Stimulated activated CD8-positive, alpha-beta memory T cell treated with anti-CD3 and anti-CD28 coated beads, Interleukin-7, amount 100 ng/mL, for 1 hour (primary cell): ENCODE measurements around the gene IGSF9B.

Experiments used
- DNase-seq, 2 donors: peaks; one replicate each; pipeline ENCODE4 v3.0.0-alpha.2; 2020; ENCODE audit warnings: low read depth in 2 of 2

IGSF9B gene

GRCh38 chr11:133953999-133954398, 2.8 kb downstream of the IGSF9B start:
- no peak for DNase-seq

- no peak for DNase-seq
Observed at GRCh38 chr11:133953547-133953946, 3.2 kb downstream of the IGSF9B start.

GRCh38 chr11:133952199-133953190, 4.3 kb downstream of the IGSF9B start:
- DNase-seq: no peak

GRCh38 chr11:133951327-133952198, 5.2 kb downstream of the IGSF9B start:
- no peak for DNase-seq

GRCh38 chr11:133950874-133951326, 5.9 kb downstream of the IGSF9B start:
- no peak for DNase-seq

GRCh38 chr11:133950421-133950820, 6.3 kb downstream of the IGSF9B start:
- DNase-seq: no peak

- DNase-seq: no peak
Observed at GRCh38 chr11:133949129-133949528, 7.6 kb downstream of the IGSF9B start.

- DNase-seq: no peak
Observed at GRCh38 chr11:133948711-133949110, 8.1 kb downstream of the IGSF9B start.

GRCh38 chr11:133947321-133947756, 9.4 kb downstream of the IGSF9B start:
- peak in 1 of 2 donors; percentile 23 for DNase-seq

- DNase-seq: no peak
Observed at GRCh38 chr11:133946541-133947318, 10.0 kb downstream of the IGSF9B start.

GRCh38 chr11:133946051-133946450, 10.7 kb downstream of the IGSF9B start:
- no peak for DNase-seq

GRCh38 chr11:133945087-133945974, 11.4 kb downstream of the IGSF9B start:
- peak; percentile 48 to 60 for DNase-seq

GRCh38 chr11:133943950-133944698, 12.6 kb downstream of the IGSF9B start:
- DNase-seq: no peak

- no peak for DNase-seq
Observed at GRCh38 chr11:133942577-133942976, 14.2 kb downstream of the IGSF9B start.

GRCh38 chr11:133941546-133941945, 15.2 kb downstream of the IGSF9B start:
- DNase-seq: no peak

GRCh38 chr11:133940034-133940433, 16.7 kb downstream of the IGSF9B start:
- DNase-seq: no peak

- DNase-seq: no peak
Observed at GRCh38 chr11:133939558-133939957, 17.2 kb downstream of the IGSF9B start.

- no peak for DNase-seq
Observed at GRCh38 chr11:133938166-133938565, 18.6 kb downstream of the IGSF9B start.

- no peak for DNase-seq
Observed at GRCh38 chr11:133937468-133937867, 19.3 kb downstream of the IGSF9B start.

- no peak for DNase-seq
Observed at GRCh38 chr11:133937015-133937414, 19.8 kb downstream of the IGSF9B start.
